CD4-positive, alpha-beta T cell treated with Interleukin-6 at 100 ng/mL for 8 hours (primary cell): ENCODE data around the gene COL24A1.
"Not testable (repeated sequence)": the region's sequence is repeated elsewhere in the genome, so short reads cannot be mapped to it uniquely, and the experiment has no call there.

Experiments
- DNase-seq: peaks from one replicate; pipeline ENCODE4 v3.0.0-alpha.2; 2020; ENCODE audit warnings: mixed read lengths, low spot score

The COL24A1 gene

DNA sequence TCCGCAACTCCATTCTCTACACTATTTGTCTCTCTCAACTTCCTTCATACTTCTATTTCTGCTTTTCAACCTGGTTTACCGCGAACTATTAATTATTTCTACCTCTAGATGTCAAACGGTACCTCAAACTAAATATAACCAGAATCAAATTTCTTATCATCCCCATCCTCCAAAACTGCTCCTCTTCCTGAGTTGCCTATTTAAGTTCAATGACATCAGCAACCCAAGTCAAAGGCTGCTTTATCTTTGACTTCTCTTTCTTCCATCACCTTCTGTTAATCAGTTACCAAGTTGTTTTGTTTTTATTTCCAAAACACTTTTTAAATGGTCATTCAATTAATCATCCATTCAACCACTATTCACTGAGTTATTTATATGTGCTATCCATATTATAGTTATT lies 171.9 kb downstream of the COL24A1 start:
- DNase-seq, result no peak

GRCh38 chr1:85983316-85983715 lies 173.3 kb downstream of the COL24A1 start:
- DNase-seq, result no peak

DNA sequence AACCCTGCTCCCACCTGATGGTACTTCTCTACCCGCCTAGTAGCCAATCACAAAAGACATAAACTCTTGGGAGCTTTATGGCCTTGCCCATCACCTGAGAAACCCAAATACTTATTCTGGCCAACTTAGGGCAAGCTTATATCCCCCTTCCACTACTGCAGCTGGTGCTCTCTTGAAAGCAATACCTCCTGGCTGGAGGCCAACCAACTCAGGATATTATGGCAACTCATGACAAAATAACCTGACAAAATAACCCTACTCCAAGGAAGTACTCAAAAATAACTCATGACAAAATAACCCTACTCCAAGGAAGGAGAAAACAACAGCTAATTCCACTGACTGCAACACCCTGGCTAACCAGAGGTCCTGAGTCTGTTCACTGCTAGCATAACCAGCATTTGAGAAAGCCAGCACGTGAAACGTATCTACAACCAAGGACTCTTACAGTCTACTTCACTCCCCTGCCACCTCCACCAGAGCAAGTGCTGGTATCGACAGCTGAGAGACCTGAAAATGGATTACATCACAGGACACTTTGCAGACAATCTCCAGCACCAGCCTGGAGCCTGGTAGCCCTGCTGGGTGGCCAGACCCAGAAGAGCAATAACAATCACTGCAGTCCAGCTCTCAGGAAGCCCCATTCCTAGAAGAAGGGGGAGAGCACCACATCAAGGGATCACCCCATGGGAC lies 179.9 kb downstream of the COL24A1 start:
- DNase-seq, result no peak

- DNase-seq, result no peak
Measured at GRCh38 chr1:85975912-85976371, 180.6 kb downstream of the COL24A1 start.

GRCh38 chr1:85962457-85962856 lies 194.1 kb downstream of the COL24A1 start:
- DNase-seq, result no peak

DNA sequence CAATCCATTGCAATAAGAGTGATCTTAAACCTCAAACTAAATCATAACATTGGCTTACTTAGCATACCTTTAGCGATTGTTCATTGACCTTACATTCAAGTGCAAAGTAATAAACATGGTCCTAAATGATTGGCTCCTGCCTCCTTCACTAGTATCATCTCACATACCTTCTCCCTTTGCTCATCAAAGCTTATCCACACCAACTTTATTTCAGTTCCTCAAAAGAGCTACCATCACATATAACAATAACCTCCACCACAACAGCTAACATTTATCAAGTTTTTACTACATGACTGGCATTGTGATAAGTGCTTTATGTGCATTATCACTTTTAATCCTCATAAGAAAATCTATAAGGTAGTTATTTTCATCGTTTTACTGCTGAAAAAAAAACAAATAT lies 198.8 kb downstream of the COL24A1 start:
- no peak for DNase-seq

- not testable (repeated sequence) for DNase-seq
Measured at GRCh38 chr1:85955218-85955617, 201.4 kb downstream of the COL24A1 start.

- DNase-seq, result no peak
Measured at GRCh38 chr1:85952460-85952859, 204.1 kb downstream of the COL24A1 start.

DNA sequence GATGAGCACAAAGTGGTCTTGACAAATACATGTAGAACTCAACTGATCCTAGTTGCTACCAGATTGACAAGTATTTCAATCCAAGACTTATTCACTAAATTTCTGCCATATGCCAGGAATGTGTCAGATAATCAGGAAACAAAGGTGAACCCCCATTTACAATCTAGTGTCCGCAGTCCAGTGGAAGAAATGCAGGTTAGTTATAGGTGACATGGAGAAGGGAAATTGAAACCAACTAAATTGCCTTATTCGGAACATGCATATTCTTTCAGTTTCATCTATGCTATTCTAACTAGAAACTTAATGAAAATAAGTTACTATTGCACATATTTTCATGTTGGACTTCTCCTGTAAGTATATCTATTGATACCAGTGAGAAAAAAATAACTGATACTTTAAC lies 209.4 kb downstream of the COL24A1 start:
- no peak for DNase-seq

DNA sequence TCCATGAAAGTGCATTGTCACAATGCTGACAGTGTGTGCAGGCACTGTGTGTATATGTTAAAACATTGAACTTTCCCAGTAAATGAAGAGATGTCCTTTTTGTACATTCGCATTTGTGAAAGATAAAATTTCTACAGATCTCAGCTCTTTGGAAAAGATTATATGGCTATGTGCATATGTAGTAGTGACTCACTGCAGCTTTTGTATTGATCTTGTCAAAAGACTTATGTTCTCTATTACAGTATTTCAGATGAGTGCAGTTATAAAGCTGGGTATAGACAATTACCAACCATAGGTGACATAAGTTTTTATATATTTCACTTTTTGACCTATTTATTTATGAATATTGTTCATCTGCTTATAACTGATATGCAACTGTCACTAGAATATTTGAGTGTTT lies 212.6 kb downstream of the COL24A1 start:
- no peak for DNase-seq

- DNase-seq, result no peak
Measured at GRCh38 chr1:85943526-85943925, 213.0 kb downstream of the COL24A1 start.

DNA sequence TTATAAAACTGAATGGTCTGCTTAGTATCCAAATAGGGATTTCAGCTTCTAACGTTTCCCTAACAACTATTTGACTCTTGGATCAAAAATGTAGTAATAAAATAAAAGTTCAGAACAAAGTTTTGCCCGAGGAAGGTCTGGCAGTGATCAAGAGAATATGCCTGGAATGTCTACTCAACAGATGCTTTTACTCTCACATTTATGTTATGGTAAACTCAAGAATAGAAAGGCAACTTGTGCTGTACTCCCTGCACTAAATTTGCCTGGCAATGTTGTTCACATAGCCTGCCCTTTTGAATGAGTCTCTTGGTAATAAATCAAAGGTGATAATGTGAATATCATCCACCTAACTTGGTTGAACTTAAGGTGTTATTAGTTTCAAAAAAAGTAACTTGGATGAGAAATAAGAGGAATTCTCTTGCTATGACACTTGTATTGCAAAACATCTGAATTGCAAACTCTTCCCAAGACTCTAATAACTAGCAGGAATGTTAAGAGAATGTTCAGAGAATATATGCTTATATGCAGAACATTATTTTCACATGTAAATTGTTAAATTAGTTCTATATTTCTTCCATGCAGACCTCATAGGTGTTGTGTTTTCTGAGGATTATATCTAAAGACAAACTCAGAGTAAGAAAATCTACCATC lies 215.8 kb downstream of the COL24A1 start:
- no peak for DNase-seq

DNA sequence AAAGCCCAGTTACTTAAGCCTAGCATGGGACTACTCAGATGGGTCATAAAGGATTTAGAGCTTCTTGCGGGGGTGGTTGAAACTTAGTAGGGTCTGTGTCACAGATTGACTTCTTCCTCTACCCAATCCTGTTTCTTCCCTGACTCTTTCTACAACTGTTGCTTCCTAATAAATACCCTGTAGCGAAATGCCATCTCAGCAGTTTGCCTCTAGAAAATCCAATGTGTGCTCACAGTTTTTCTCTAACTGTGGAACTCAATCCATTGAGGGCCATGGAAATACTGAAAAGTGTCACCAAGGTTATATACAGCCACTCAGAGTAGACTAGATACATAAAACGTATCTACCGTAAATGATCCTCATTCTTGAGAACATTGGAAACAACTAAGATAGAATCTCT lies 217.7 kb downstream of the COL24A1 start:
- DNase-seq, result no peak

GRCh38 chr1:85936470-85936869 lies 220.1 kb downstream of the COL24A1 start:
- DNase-seq, result no peak

DNA sequence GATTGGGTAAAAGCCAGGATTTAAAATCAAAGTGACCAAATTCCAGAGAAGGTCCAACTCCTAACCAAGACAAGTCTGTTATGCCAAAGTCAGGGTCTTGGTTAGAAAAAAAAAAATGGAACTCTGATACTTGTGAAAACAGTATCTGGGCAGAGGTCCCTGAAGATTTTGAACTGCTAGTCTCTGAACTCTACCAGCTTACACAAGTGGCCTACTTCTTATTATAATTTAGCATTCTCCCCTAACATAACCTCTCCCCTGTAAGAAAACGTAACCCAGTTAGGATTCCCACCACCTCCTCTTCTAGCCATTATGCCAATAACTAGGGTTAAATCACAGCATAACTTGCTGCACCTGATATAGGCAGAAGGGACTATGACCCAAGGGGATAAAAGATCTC lies 220.5 kb downstream of the COL24A1 start:
- DNase-seq, result no peak

- DNase-seq, result no peak
Measured at GRCh38 chr1:85935234-85935633, 221.3 kb downstream of the COL24A1 start.

DNA sequence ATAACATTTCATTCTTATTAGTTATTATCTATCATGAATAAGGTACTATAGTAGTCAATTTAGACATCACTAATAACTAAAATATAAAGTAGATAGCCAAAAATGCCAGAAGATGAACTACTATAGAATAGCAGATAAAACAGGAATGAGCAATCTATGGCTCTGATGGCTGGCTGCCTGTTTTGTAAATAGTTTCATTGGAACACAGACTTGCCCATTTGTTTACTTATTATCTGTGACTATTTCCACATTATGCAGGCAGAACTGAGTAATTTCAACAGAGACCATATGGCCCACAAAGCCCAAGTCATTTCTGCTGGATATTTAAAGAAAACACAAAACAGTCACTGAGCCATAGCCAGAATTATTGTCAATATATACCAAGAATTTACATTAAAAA lies 222.1 kb downstream of the COL24A1 start:
- no peak for DNase-seq

DNA sequence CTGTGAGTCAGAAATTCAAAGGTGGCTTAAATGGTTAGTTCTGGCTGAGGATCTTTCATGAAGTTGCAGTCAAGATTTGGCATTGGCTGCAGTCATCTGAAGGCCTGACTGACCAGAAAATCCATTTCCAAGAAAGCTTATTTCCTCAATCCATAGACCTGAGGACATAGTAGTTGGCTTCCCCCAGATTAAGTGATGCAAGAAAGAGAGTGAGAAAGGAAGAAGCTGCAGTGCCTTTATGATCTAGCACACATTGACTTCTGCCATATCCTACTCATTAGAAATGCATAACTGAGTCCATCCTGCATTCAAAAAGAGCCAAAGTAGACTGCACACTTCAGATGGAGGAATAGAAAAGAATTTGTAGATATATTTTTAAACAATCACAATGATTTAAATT lies 222.6 kb downstream of the COL24A1 start:
- no peak for DNase-seq

DNA sequence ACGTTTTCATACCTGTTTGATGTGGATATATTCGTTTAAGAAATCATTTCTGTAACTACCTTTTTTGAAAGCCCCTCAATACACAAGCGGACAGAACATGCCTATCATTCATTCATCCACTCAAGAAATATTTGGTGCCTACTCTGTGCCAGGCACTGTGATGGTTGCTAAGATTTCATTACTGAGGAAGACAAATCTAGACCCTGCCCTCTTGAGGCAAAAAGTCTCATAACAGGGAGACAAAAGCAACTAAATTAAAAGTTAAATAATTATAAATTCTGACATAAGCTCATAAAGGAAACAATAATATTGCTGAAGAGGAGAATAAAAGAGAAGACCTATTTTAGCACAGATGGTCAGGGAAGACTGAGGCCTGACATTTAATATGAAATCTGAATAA lies 244.8 kb downstream of the COL24A1 start:
- no peak for DNase-seq

- no peak for DNase-seq
Measured at GRCh38 chr1:85900921-85901320, 255.7 kb downstream of the COL24A1 start.

GRCh38 chr1:85898861-85899260 lies 257.7 kb downstream of the COL24A1 start:
- DNase-seq, result no peak

- DNase-seq, result no peak
Measured at GRCh38 chr1:85894651-85895050, 261.9 kb downstream of the COL24A1 start.

- DNase-seq, result no peak
Measured at GRCh38 chr1:85892366-85892765, 264.2 kb downstream of the COL24A1 start.

GRCh38 chr1:85889870-85890269 lies 266.7 kb downstream of the COL24A1 start:
- no peak for DNase-seq
